GM13977 (cell line): ENCODE measurements around the gene CHRNB2.
A peak's percentile ranks its signal among the peaks of the same experiment; 100 is the strongest.

Source experiments
- DNase-seq: peaks from one replicate; pipeline ENCODE4 v3.0.0; 2012; ENCODE audit warnings: low spot score
- in situ Hi-C: fragments of 300-500 bp; cut with MboI; formaldehyde crosslinking; loops from one replicate; pipeline ENCODE4 v1.12.0; 2022; ENCODE audit warnings: low sequenced_read_pairs, low pct_unique_long_range_greater_than_20kb, mixed read lengths, inconsistent platforms; ENCODE audit not compliant: unreplicated experiment
- TF ChIP-seq, protein P1 (sequence below): IDR thresholded peaks from 2 replicates; pipeline ENCODE4 v1.5.1; 2012; ENCODE audit warnings: mild to moderate bottlenecking, control low read depth; ENCODE audit not compliant: insufficient read depth; ENCODE audit errors: extremely low read depth, missing control alignments

CHRNB2 gene

DNA sequence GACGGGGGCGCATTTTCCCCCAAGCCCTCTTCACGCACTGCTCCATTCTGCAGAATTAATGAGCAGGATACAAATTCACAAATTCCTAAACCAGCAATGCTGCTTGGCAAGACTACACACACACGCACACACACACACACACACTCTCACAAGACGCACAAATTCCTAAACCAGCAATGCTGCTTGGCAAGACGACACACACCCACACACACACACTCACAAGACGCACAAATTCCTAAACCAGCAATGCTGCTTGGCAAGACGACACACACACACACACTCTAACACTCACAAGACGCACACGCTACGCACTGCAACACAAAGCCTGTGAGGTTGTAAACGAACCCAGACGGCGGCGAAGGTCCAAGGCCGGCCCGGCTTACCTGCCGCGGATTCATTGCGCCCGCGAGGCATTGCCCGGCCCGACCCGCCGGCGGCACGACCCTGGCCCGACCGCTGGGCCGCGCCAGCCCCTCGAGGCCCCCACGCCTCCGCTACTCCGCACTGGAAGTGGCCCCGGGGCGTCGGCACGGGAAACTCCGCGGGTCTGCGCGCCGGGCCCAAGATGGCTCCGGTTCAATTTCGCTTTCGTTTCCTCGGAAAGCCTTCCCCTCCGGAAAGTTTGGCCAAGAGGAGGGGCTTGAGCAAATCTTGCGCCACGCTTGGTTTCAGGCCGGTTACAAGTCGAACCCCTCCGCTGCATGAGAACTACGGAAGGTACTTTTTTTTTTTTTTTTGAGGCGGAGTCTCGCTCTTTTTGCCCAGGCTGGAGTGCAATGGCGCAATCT, 40.2 kb downstream of the CHRNB2 start, which contains the start of gene ADAR:
ADAR (minus strand) TSS at position 578 of the 788 bp plus-strand sequence; CDS start at position 398, 180 bp downstream.
- DNase-seq, result peak; percentile 90
- in situ Hi-C loops, result no loop called here
- TF ChIP-seq, protein P1, sequence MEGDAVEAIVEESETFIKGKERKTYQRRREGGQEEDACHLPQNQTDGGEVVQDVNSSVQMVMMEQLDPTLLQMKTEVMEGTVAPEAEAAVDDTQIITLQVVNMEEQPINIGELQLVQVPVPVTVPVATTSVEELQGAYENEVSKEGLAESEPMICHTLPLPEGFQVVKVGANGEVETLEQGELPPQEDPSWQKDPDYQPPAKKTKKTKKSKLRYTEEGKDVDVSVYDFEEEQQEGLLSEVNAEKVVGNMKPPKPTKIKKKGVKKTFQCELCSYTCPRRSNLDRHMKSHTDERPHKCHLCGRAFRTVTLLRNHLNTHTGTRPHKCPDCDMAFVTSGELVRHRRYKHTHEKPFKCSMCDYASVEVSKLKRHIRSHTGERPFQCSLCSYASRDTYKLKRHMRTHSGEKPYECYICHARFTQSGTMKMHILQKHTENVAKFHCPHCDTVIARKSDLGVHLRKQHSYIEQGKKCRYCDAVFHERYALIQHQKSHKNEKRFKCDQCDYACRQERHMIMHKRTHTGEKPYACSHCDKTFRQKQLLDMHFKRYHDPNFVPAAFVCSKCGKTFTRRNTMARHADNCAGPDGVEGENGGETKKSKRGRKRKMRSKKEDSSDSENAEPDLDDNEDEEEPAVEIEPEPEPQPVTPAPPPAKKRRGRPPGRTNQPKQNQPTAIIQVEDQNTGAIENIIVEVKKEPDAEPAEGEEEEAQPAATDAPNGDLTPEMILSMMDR, result peak; percentile 32

DNA sequence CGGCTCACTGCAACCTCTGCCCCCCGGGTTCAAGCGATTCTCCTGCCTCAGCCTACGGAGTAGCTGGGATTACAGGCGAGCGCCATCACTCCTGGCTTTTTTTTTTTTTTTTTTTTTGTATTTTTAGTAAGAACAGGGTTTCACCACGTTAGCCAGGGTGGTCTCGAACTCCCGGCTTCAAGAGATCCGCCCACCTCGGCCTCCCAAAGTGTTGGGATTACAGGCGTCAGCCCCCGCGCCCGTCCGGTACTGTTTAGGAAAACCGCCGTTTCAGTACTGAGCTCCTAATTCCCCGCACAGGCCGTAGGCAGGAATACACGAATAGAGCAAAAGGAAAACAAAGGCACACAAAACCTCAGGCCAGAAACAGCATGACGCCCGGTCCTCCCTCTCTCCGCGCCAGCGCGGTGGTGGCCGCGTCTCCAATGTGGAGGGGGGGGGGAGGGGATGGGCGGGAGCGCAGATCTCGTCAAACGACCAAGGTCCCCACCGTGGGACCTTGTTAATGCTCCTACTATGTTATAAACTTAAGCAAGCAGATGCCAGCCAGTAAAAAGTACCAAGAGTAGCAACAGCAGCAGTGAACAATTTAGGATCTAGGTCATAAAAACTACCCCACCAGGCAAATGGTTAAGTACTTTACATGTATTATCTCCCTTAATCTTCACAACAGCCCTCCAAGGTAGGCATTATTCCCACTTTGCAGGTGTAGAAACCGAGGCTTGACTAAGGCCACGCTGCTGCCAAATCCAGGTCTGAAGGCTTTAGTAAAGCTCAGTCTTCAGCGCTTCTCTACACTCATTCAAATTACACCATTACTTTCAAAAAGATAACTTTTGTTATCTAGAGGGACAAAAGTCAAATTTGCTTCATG, 41.1 kb downstream of the CHRNB2 start:
- in situ Hi-C loops, result no loop called here
- DNase-seq, result peak; percentile 34
- TF ChIP-seq, protein P1, result no peak

DNA sequence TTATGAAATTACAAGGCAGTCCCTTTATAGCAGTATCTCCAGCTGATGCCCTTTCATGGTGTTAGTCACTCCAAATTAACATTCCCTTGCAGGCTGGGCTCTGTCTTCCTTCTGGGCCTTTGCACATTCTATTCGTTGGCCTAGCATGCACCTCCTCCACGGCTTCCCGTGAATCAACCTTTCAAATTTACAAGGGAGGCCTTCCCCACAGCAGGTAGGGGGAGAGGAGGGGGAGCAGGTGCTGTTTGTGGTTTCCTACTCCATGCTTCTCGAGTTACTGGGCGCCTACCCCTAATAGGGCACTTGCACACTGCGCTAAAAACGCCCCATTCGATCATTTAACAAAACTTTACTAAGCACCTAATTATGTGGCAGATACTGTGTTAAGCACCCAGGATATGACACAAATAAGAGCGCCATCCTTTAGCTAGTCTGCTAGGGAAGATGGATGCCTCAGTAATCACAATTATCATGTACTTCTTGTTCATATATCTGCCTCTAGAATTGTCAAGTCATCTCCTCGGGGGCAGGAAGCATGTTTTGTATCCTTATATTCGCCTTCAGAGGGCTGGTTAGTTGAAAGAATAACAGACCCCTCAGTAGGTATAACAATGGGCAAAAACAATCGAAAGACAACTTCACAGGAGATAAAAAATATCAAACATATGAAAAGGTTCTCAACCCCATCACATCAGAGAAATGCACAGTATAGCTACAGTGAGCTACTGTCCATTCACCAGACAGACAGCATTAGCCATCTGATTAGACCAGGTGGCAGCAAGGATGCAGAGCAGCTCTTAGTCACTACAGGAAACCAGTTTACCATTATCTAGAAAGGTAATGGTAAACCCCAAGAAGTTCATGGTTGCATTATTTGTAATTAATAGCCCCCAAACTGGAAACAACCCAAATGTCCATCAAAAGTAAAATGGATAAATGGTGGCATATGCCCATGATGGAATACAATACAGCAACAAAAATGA, 42.1 kb downstream of the CHRNB2 start:
- in situ Hi-C loops, result no loop called here
- TF ChIP-seq, protein P1, result no peak
- peak; percentile 35 for DNase-seq

DNA sequence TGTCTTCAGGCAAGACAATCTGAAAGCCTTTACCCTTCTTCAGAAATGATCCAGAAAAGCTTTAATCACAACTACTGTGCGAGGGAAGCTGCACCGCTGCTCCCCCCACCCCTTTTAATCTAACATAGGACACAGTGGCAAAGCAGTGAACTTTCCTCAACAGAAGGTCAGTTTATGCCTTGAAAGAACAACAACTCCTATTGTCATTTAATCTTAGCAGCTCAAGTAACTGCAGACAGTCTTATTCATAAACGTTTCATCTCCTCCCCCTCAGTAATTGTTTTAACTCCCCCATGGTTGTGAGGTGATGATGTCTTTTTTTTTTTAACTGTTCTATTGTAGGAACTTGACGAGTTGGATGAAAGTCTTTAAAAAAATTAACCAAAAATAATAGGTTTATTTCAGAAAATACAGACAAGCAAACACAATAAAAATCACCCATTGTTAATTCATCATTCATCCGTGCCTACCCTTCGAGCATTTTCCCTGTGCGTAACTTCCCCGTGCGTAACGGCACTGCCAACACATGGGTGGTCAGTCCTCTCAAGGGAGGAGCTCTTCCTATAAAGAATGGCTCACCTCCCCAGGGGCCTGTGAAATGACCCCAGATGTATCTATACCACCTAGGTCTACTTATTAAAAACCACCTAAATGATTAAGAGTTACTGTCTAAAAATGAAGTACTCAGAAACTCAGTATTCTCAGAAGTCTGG, 43.7 kb downstream of the CHRNB2 start:
- no peak for DNase-seq
- TF ChIP-seq, protein P1, result no peak
- in situ Hi-C loops, result no loop called here

DNA sequence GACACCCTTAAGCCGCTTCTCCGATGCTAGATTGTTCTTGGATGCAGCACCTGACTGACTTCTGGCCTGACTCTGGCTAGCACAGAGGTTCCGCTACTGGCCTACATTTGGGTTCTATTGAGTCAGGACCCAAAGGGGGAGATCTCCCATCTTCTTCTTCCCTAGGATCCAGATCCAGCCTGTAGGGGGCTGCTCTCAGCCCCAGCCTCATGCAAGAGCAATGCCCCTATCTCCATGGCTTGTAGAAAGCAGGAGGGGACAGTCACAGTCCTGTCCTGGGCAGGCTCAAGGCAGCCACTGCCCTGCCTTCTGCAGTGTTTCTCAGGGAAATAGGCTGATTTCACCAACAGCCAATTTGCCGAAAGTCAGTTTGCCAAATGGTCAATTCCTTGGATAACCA, 46.7 kb downstream of the CHRNB2 start:
- TF ChIP-seq, protein P1, result no peak
- in situ Hi-C loops, result no loop called here
- no peak for DNase-seq
